Testis (tissue), 2 donors: Measurements from ENCODE around the gene RPS6KL1.

Experiments
- POLR2A ChIP-seq: fragments of 450-650 bp; IDR thresholded peaks from one replicate; pipeline ENCODE4 v1.6.1; 2017; ENCODE audit warnings: antibody characterized with exemption, mild to moderate bottlenecking, moderate library complexity
- TF ChIP-seq, protein P1 (sequence below), 3 experiments: fragments of 450-650 bp in 2 of 3; fragments of 200-600 bp in 1 of 3; sonication (generic) in 1 of 3; IDR thresholded peaks; one replicate each; pipeline ENCODE4 v1.5.1; 2016 to 2019; ENCODE audit warnings: antibody characterized with exemption in 3 of 3, mild to moderate bottlenecking in 2 of 3, moderate library complexity in 1 of 3

DNA sequence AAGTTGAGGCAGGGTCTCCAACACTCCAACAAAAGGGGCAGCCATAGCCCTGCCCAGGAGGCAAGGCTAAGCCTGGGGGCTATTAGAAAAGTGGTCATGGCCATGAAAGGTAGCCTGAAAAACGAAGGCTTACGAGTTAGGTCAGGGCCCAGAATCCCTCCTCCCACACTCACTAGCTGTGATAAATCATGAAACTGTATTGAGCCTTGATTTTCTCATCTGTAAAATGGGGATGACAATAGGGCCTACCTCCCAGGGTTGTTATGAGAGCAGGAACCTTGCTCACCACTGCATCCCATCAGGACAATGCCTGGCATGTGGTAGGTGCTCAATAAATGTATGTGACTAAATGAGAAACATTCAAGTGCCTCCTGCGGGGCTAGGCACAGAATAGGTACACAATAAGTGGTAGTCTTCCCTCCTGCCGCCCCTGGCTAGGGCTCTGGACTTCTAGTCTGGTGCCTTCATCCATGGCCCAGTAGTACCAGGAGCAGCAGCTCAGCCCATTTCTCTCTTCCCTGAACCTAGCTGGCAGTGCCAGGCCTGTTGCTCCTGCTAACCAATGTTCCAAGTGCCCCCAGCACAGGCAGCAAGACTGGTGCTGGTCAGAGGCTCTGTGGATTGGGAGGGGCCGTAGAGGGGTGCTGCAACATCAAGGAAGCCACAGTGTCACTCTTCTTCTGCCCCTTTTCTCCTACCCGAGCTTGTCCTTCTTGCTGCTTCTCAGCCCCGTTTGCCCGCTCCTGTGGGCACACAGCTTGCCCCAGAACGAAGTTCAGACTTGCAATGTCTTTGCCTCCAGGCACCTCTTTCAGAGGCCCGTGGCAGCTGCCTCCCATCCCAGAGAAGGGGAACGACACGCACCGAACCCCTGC, 24.5 kb upstream of the RPS6KL1 start:
- TF ChIP-seq, protein P1, sequence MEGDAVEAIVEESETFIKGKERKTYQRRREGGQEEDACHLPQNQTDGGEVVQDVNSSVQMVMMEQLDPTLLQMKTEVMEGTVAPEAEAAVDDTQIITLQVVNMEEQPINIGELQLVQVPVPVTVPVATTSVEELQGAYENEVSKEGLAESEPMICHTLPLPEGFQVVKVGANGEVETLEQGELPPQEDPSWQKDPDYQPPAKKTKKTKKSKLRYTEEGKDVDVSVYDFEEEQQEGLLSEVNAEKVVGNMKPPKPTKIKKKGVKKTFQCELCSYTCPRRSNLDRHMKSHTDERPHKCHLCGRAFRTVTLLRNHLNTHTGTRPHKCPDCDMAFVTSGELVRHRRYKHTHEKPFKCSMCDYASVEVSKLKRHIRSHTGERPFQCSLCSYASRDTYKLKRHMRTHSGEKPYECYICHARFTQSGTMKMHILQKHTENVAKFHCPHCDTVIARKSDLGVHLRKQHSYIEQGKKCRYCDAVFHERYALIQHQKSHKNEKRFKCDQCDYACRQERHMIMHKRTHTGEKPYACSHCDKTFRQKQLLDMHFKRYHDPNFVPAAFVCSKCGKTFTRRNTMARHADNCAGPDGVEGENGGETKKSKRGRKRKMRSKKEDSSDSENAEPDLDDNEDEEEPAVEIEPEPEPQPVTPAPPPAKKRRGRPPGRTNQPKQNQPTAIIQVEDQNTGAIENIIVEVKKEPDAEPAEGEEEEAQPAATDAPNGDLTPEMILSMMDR (IDR thresholded peaks at IDR 0.05): no peak
- TF ChIP-seq POLR2A: no peak
